Tibial nerve (tissue), 4 donors: ENCODE measurements around the gene RPTOR. TPM values are rescaled to one million over a fixed set of nuclear protein-coding genes. Genes with fewer than 3 reads are reported as not detected.

ENCODE experiments used
- DNase-seq, 2 donors: peaks; one replicate each; pipeline ENCODE4 v3.0.0-alpha.2; 2019; ENCODE audit warnings: low spot score in 2 of 2
- H3K27ac ChIP-seq, 4 donors: fragments of 200-600 bp; sonication (generic) in 3 of 4; one replicate each; pipeline ENCODE4 v1.5.1; 2017 to 2019; ENCODE audit warnings: mild to moderate bottlenecking in 1 of 4
- H3K27me3 ChIP-seq, 2 donors: fragments of 200-600 bp; sonication (generic) in 1 of 2; one replicate each; pipeline versions ENCODE4 v1.5.1 to v1.6.0; 2017 to 2019
- H3K36me3 ChIP-seq, 3 donors: fragments of 200-600 bp; sonication (generic); one replicate each; pipeline ENCODE4 v1.5.1; 2018 to 2019
- H3K4me1 ChIP-seq, 4 donors: fragments of 200-600 bp; sonication (generic) in 3 of 4; one replicate each; pipeline ENCODE4 v1.5.1; 2017 to 2019
- H3K4me3 ChIP-seq, 4 donors: fragments of 200-600 bp; sonication (generic) in 3 of 4; one replicate each; pipeline ENCODE4 v1.5.1; 2017 to 2019; ENCODE audit warnings: mild to moderate bottlenecking in 1 of 4, moderate library complexity in 1 of 4
- H3K9me3 ChIP-seq, 4 donors: fragments of 200-600 bp; sonication (generic) in 3 of 4; one replicate each; pipeline ENCODE4 v1.5.1; 2017 to 2019
- CTCF ChIP-seq, 5 experiments: fragments of 200-600 bp in 3 of 5; fragments of 450-650 bp in 2 of 5; sonication (generic) in 3 of 5; IDR thresholded peaks; one replicate each; pipeline ENCODE4 v1.5.1; 2016 to 2019; ENCODE audit warnings: antibody characterized with exemption in 5 of 5, mild to moderate bottlenecking in 3 of 5, moderate library complexity in 2 of 5
- EP300 ChIP-seq, 2 donors: sonication (generic); formaldehyde crosslinking; IDR thresholded peaks; one replicate each; pipeline ENCODE4 v1.6.1; 2017; ENCODE audit warnings: antibody characterized with exemption in 2 of 2, mild to moderate bottlenecking in 1 of 2
- POLR2A ChIP-seq, 2 donors: fragments of 450-650 bp; IDR thresholded peaks; one replicate each; pipeline ENCODE4 v1.6.1; 2017; ENCODE audit warnings: antibody characterized with exemption in 2 of 2, mild to moderate bottlenecking in 2 of 2, moderate library complexity in 2 of 2
- WGBS, 2 donors: methylation state at CpG; one replicate each; pipeline ENCODE4 v1.1.5; 2018; 5-methylcytosine and 5-hydroxymethylcytosine counted together
- total RNA-seq, 4 donors: library from RNA; depleted of rRNA; stranded (reverse); fragments of >200 nt; gene quantifications; one replicate each; pipeline ENCODE4 v1.1.0, GENCODE V29; 2016

Gene RPTOR
- total RNA-seq, 4 donors from 2014 or later: 34.7 to 56.4 (median 40.1) TPM

- WGBS, 2 donors: 98% methylated on average over 4 of the region's 4 CpGs
- no peak overlapping the region for H3K27ac ChIP-seq
- no peaks in the 10 kb centered on the region for H3K4me1 ChIP-seq
- TF ChIP-seq POLR2A (IDR thresholded peaks at IDR 0.05) (no peak), CTCF (IDR thresholded peaks at IDR 0.05) (no peak), EP300 (IDR thresholded peaks at IDR 0.05) (no peak)
- peaks cover 0 to 38% (median 0%) of the 10 kb centered on the region in 3 donors for H3K36me3 ChIP-seq
- DNase-seq: no peak
- H3K4me3 ChIP-seq: no peak overlapping the region
- H3K27me3 ChIP-seq: no peaks in the 10 kb centered on the region
- H3K9me3 ChIP-seq: peaks cover 0 to 17% (median 5%) of the 10 kb centered on the region in 4 donors
These were observed 262.4 kb downstream of the RPTOR start for GRCh38 chr17:80807014-80807413.

- peaks cover 0 to 17% (median 5%) of the 10 kb centered on the region in 4 donors for H3K9me3 ChIP-seq
- no peaks in the 10 kb centered on the region for H3K27me3 ChIP-seq
- no peak overlapping the region for H3K4me3 ChIP-seq
- no peak for DNase-seq
- no peak overlapping the region for H3K27ac ChIP-seq
- TF ChIP-seq EP300 (IDR thresholded peaks at IDR 0.05): no peak
- no peak for TF ChIP-seq POLR2A (IDR thresholded peaks at IDR 0.05)
- no peak for TF ChIP-seq CTCF (IDR thresholded peaks at IDR 0.05)
- WGBS, 2 donors: 63 to 68% methylated on average over 1 of the region's 1 CpG
- no peaks in the 10 kb centered on the region for H3K4me1 ChIP-seq
- peaks cover 0 to 34% (median 0%) of the 10 kb centered on the region in 3 donors for H3K36me3 ChIP-seq
These were observed 263.2 kb downstream of the RPTOR start for GRCh38 chr17:80807882-80808281.

GRCh38 chr17:80811181-80812105, 266.8 kb downstream of the RPTOR start:
- DNase-seq: peak in 1 of 2 donors; percentile 5
- TF ChIP-seq POLR2A (IDR thresholded peaks at IDR 0.05) (no peak), EP300 (IDR thresholded peaks at IDR 0.05) (no peak), CTCF (IDR thresholded peaks at IDR 0.05) (no peak)
- WGBS, 2 donors: 85 to 87% methylated on average over 21 of the region's 21 CpGs

GRCh38 chr17:80812362-80813088, 267.9 kb downstream of the RPTOR start:
- Histone ChIP-seq H3K9me3 (peaks cover 0 to under 1% (median 0%) of the 10 kb centered on the region in 4 donors), H3K4me3 (no peak overlapping the region), H3K4me1 (no peaks in the 10 kb centered on the region), H3K27me3 (no peaks in the 10 kb centered on the region), H3K36me3 (peaks cover 0 to 10% (median 0%) of the 10 kb centered on the region in 3 donors), H3K27ac (no peak overlapping the region)
- WGBS, 2 donors: 92 to 94% methylated on average over 18 of the region's 18 CpGs
- DNase-seq: no peak
- TF ChIP-seq CTCF (IDR thresholded peaks at IDR 0.05): no peak
- TF ChIP-seq EP300 (IDR thresholded peaks at IDR 0.05): no peak
- no peak for TF ChIP-seq POLR2A (IDR thresholded peaks at IDR 0.05)

More at GRCh38 chr17:80811181-80812105, 266.8 kb downstream of the RPTOR start:
- Histone ChIP-seq H3K4me1 (no peaks in the 10 kb centered on the region), H3K27ac (no peak overlapping the region), H3K9me3 (peaks cover 0 to 10% (median 5%) of the 10 kb centered on the region in 4 donors), H3K27me3 (no peaks in the 10 kb centered on the region), H3K36me3 (peaks cover 0 to 21% (median 0%) of the 10 kb centered on the region in 3 donors), H3K4me3 (no peak overlapping the region)
